ENCODE measurements around the gene RFX7. TPM values are rescaled to one million over a fixed set of nuclear protein-coding genes. Genes with fewer than 3 reads are reported as not detected.

The RFX7 gene
- total RNA-seq, 1 donor, result 7.6 TPM

GRCh38 chr15:56051676-56052075 is 192.0 kb downstream of the RFX7 start:
- Histone ChIP-seq H3K79me2 (ENCODE audit: insufficient read depth, low read length) (no peaks in the 10 kb centered on the region), H3K36me3 (ENCODE audit: insufficient read depth, low read length) (no peaks in the 10 kb centered on the region), H2AFZ (ENCODE audit: low read length) (no peak overlapping the region), H4K20me1 (ENCODE audit: insufficient read depth, low read length) (no peaks in the 10 kb centered on the region), H3K4me2 (ENCODE audit: insufficient read depth, low read length) (no peak overlapping the region), H3K27me3 (ENCODE audit: insufficient read depth, low read length) (no peaks in the 10 kb centered on the region), H3K4me1 (ENCODE audit: insufficient read depth, low read length) (no peaks in the 10 kb centered on the region), H3K9me3 (ENCODE audit: low read depth, low read length) (no peaks in the 10 kb centered on the region), H3K4me3 (ENCODE audit: insufficient read depth, low read length) (no peak overlapping the region), H3K27ac (ENCODE audit: low read depth, low read length) (no peak overlapping the region)
- TF ChIP-seq CTCF (IDR thresholded peaks at IDR 0.05; ENCODE audit: extremely low read depth, low read depth, low read length), result no peak
- DNase-seq (ENCODE audit: insufficient read length, low spot score, missing footprints), result no peak

DNA sequence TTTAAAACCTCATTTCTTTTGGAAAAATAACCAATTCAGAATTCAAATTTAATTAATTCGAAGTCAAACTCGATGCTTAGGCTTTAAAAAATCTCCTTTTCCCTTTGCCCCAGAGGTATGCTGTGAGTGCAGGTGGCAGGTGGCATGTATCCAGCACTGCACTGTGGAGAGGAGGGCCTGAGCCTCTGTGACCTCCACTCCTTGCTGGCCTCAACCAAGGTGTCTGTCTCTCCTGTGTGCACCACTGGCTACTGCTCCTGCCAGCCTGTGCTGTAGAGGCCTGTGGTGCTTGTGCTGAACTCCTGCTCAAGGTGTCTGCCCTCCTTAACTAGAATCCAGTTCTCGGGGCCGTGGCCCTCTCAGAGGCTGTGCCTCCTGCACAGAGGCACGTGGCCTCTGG is 194.1 kb downstream of the RFX7 start:
- no peak overlapping the region for H2AFZ ChIP-seq (ENCODE audit: low read length)
- no peak for TF ChIP-seq CTCF (IDR thresholded peaks at IDR 0.05; ENCODE audit: extremely low read depth, low read depth, low read length)
- H3K4me3 ChIP-seq (ENCODE audit: insufficient read depth, low read length), result no peak overlapping the region

GRCh38 chr15:56047354-56047753 is 196.3 kb downstream of the RFX7 start:
- H3K27me3 ChIP-seq (ENCODE audit: insufficient read depth, low read length), result no peaks in the 10 kb centered on the region
- H3K4me3 ChIP-seq (ENCODE audit: insufficient read depth, low read length), result no peak overlapping the region
- H3K9me3 ChIP-seq (ENCODE audit: low read depth, low read length), result no peaks in the 10 kb centered on the region
- no peak for TF ChIP-seq CTCF (IDR thresholded peaks at IDR 0.05; ENCODE audit: extremely low read depth, low read depth, low read length)
- no peaks in the 10 kb centered on the region for H4K20me1 ChIP-seq (ENCODE audit: insufficient read depth, low read length)
- H3K36me3 ChIP-seq (ENCODE audit: insufficient read depth, low read length), result no peaks in the 10 kb centered on the region
- no peaks in the 10 kb centered on the region for H3K79me2 ChIP-seq (ENCODE audit: insufficient read depth, low read length)
- no peak overlapping the region for H3K27ac ChIP-seq (ENCODE audit: low read depth, low read length)
- H3K4me1 ChIP-seq (ENCODE audit: insufficient read depth, low read length), result peaks cover 9% of the 10 kb centered on the region
- DNase-seq (ENCODE audit: insufficient read length, low spot score, missing footprints), result peak; percentile 6
- no peak overlapping the region for H3K4me2 ChIP-seq (ENCODE audit: insufficient read depth, low read length)
- no peak overlapping the region for H2AFZ ChIP-seq (ENCODE audit: low read length)

More for the DNA sequence above, 194.1 kb downstream of the RFX7 start:
- H3K36me3 ChIP-seq (ENCODE audit: insufficient read depth, low read length), result no peaks in the 10 kb centered on the region
- no peak overlapping the region for H3K4me2 ChIP-seq (ENCODE audit: insufficient read depth, low read length)
- no peak overlapping the region for H3K27ac ChIP-seq (ENCODE audit: low read depth, low read length)
- no peaks in the 10 kb centered on the region for H3K4me1 ChIP-seq (ENCODE audit: insufficient read depth, low read length)
- H4K20me1 ChIP-seq (ENCODE audit: insufficient read depth, low read length), result no peaks in the 10 kb centered on the region
- no peaks in the 10 kb centered on the region for H3K9me3 ChIP-seq (ENCODE audit: low read depth, low read length)
- DNase-seq (ENCODE audit: insufficient read length, low spot score, missing footprints), result no peak
- no peaks in the 10 kb centered on the region for H3K27me3 ChIP-seq (ENCODE audit: insufficient read depth, low read length)
- no peaks in the 10 kb centered on the region for H3K79me2 ChIP-seq (ENCODE audit: insufficient read depth, low read length)

DNA sequence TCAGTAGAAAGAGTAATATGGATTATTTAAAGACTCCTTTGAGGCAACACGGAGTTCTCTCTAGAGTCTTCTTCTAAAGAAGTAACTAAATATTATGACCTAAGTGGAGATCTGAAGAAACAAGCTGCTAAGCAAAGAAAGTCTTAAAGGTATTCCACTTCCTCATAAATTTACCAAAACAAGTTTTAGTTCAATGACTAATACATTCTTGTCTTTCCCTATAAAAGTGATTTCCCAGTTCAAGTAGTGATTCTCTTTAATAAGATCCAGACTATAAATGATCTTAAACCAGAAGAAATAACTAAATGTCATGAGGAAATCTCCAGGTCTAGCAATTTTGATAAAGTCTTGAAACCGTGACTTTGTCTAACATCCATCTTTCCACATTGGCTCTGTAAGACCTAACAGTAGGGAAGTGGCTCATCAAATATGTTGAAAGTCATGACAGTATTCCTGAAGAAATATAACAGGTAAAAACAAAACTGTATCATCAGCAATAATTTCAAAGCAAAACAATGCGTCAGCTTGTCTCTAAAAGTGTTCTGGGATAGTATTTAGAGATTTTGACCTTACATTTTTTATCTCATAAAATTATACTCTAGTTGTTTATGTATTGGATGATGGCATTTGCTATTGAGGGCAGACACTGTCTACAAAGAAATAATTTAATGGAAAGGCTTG is 198.5 kb downstream of the RFX7 start:
- H3K4me2 ChIP-seq (ENCODE audit: insufficient read depth, low read length), result no peak overlapping the region
- H3K4me3 ChIP-seq (ENCODE audit: insufficient read depth, low read length), result no peak overlapping the region
- no peaks in the 10 kb centered on the region for H3K27me3 ChIP-seq (ENCODE audit: insufficient read depth, low read length)
- no peak overlapping the region for H2AFZ ChIP-seq (ENCODE audit: low read length)
- H3K4me1 ChIP-seq (ENCODE audit: insufficient read depth, low read length), result peaks cover 17% of the 10 kb centered on the region
- no peaks in the 10 kb centered on the region for H3K79me2 ChIP-seq (ENCODE audit: insufficient read depth, low read length)
- no peaks in the 10 kb centered on the region for H3K36me3 ChIP-seq (ENCODE audit: insufficient read depth, low read length)
- no peak for DNase-seq (ENCODE audit: insufficient read length, low spot score, missing footprints)
- no peaks in the 10 kb centered on the region for H3K9me3 ChIP-seq (ENCODE audit: low read depth, low read length)
- TF ChIP-seq CTCF (IDR thresholded peaks at IDR 0.05; ENCODE audit: extremely low read depth, low read depth, low read length), result no peak
- no peak overlapping the region for H3K27ac ChIP-seq (ENCODE audit: low read depth, low read length)
- no peaks in the 10 kb centered on the region for H4K20me1 ChIP-seq (ENCODE audit: insufficient read depth, low read length)
